Measurements from ENCODE around the gene ENO1.
"Not testable (repeated sequence)": the region's sequence is repeated elsewhere in the genome, so short reads cannot be mapped to it uniquely, and the experiment has no call there.

ENO1 gene

DNA sequence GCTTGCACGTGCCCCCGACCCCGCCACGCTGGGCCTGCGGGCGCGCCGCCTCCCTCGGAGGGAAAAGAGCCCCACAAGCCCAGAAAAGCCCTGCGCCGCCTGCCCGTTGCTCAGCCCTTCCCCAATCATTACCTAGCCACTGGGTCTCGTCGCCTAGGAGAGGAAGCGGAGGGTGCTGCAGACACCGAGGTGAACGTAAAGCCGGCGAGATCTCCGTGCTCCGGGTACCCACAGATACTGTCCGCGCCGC lies at the start of gene ENO1:
Gene ENO1 (minus strand): TSS at position 239 of the 250 bp plus-strand sequence. CDS start 3,778 bp downstream, outside the sequence.
- DNase-seq (ENCODE audit: low read depth) = no peak

DNA sequence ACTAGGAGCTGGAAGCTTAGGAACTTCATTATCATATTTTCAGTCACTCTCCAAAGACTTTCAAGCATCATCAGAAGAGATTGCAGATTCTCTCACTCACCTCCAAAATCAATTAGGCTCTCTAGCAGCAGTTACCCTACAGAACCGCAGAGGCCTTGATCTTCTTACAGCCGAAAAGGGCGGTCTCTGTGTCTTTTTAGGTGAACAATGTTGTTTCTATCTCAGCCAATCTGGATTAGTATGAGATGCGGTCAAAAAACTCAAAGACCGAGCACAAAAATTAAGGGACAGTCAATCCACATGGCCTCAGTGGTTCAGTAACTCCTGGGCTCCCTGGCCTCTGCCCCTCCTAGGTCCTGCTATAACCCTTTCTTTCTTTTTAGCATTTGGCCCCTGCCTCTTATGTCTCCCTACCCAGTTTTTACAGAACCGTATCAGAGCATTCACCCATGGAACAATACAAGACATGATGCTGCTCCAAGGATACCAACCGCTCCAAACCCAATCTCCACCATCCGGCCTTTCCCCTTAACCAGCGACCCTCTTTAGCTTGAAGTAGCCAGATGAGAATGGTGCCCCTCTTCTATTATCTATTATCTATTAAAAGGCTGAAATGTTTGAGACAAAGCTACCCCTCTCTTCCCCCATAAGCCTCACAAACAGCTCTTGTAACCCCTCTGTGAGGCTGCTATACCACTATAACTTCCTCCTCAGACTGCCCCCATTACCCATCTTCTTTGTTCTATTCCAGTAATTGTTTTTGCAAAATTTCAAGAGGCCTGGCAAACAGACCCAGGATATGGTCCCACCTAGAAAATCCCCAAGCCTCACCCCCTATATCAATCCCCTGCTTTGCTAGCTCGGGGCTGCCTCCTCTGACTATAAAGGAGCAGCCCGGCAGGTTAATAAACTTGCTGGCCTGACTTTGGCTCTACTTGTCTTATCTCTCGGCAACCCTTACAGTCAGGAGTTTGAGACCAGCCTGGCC lies 48.5 kb upstream of the ENO1 start:
- DNase-seq (ENCODE audit: low read depth) = no peak

DNA sequence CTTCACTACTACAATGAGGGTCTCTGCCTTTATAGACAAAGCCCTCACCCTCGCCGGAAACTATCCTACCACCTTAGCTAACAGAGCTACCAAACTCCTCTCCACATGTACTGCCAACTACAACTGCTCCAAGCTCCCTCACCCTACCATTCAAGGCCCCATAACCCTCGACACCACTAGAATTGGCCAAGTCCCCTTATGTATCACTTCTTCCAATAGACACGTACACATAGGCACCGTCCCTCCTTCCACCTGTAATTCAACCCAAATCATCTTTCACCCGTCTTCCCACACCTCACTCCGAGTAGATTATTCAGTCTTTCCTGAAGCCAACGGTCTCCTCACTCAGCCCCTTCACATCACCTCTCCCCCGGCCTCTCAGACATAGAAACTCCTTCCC lies 47.5 kb upstream of the ENO1 start:
- no peak for DNase-seq (ENCODE audit: low read depth)

DNA sequence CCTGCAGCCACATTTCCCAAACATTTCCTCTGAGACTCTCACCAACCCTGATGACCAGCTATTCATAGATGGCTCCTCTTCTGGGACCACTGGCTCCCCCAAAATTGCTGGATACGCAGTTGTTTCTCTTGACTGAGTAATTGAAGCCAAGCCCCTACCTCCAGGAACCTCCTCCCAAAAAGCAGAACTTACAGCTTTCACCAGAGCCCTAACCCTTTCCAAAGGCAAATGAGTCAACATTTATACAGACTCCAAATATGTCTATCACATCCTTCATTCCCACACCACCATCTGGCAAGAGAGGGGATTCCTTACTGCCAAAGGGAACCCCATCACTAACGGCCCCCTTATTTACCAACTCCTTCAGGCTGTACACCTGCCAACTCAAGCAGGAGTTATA lies 46.9 kb upstream of the ENO1 start:
- no peak for DNase-seq (ENCODE audit: low read depth)

DNA sequence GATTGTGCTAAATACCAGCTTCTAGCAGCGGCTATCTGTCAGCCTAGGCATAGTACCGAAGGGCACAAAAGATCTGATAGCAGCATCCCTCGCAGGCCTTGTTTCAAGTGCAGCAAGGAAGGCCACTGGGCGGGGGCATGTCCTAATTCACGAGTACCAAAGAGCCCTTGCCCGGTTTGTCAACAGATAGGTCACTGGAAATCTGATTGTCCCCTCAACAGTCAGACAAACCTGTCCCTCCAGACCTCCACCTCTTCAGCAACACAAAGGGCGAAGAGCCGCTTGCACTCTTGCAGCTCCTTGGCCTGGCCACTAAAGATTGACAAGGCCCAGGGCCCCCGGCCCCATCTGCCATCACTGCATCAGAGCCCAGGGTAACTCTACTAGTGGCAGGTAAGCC lies 44.5 kb upstream of the ENO1 start:
- no peak for DNase-seq (ENCODE audit: low read depth)

DNA sequence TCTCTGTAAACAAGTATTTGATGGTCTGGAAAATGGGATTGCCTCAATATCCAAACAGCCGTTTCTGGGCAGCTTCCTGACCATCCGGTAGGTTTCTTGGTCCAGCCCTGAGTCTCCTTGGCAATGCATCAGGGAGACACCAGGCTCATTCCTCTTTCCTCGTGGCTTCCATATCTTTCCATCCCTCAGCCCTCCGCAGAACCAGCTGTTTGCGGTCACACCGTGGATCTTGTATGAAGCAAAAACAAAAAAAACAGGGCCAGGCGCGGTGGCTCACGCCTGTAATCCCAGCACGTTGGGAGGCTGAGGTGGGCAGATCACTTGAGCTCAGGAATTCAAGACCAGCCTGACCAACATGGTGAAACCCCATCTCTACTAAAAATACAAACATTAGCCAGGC lies 39.0 kb upstream of the ENO1 start:
- peak; percentile 24 for DNase-seq (ENCODE audit: low read depth)

DNA sequence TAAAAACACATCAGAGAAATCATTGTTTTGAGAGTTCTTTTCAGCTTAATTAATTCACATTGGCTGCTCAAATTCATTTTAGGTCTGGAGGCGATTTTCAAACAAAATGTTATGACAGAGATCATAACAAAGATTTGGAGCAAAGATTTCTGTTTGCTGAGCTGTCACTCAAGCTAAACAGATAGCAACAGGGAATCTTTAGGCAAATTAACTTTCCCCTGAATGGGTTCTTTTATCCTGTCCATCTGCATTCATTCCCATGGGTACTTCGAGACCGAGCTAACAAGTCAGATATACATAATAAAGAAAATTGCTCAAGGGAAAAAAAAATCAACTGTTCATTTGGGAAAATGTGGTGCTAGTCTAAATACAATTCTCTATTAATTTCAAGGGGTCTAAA lies 37.0 kb upstream of the ENO1 start:
- no peak for DNase-seq (ENCODE audit: low read depth)

DNA sequence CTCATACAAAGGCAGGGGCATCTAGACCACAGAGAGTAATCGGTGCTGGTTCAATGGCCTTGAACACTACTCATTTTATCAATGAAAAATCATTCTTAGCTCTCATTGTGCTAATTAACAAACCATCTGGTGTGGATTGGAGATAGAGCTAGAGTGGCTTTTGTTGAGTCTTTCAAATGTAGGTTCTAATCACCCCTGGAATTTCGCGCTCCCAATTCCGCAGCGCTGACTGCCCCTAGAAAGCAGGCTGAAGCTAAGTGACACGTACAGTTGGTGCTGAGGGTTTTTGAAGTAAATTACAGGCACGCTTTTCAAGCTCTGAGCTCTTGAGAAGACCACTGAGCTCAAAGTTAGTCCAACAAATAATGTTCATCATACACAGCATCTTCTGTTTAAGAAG lies 36.0 kb upstream of the ENO1 start:
- DNase-seq (ENCODE audit: low read depth) = no peak

DNA sequence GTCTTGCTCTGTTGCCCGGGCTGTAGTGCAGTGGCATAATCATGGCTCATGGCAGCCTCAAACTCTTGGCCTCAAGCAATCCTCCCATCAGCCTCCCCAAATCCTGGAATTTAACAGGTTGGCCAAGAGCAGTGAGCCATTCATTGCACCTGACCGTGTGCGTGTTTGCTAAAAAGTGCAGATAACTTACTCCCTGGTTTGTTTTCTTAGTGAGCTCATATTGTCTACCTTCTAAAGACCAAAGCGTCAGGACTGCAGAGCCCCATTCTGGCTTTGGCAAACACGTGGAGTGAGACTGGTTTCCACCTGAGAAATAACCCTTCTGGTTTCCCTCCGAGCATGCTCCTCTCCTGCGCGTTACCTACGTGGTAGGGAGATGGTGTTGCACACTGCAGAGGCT lies 35.0 kb upstream of the ENO1 start:
- DNase-seq (ENCODE audit: low read depth) = no peak

DNA sequence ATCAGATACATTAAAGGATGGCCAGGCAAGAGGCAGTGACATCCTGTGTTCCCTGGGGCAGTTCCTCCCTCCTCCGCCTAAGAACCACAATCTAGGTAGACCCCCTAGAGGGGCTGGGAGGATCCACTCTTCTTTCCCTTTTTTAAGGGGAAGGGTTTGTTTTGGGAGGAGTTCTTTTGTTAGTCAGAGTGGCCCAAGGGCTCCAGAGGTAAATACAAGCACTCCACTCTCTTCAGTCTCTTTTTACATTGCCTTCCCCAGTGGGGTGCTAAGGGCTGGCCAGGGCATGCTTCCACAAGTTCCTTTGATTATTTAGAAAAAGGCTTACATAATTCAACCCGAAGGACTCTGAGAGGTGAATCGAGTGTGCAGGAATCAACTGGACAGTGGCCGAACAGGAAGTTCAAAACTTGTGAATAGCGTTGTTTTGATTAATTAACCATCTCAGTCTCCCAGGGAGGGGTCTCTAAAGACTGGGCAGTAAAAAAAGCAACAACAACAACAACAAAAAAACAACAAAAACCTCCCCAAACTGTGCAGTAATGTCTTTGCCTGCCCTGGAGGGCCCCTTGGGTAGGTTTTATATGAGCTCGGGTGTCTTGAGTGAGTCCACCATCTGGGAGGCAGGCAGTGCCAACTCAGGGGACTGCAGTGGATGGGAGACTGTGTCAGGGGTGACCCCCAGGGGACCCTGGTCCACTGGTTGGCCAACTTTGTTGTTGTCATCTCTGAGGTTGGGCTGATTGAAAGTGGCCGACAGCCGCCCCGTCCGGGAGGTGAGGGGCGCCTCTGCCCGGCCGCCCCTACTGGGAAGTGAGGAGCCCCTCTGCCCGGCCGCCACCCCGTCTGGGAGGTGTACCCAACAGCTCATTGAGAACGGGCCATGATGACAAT lies 33.2 kb upstream of the ENO1 start:
- no peak for DNase-seq (ENCODE audit: low read depth)

DNA sequence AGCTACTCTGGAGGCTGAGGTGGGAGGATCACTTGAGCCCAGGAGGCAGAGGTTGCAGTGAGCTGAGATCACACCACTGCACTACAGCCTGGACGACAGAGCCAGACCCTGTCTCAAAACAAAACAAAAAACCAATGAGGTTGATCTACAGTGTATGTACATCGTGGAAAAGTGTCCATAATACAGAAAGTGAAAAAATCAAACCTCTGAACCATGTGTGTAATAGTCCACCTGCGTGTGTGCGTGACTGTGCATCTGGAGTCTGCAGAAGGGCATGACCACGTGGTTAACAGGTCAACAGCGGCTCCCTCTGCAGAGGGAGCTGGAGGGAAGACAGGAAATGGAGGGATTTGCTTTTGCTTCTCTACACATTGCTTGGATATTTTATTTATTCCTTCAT lies 32.4 kb upstream of the ENO1 start:
- DNase-seq (ENCODE audit: low read depth) = no peak

DNA sequence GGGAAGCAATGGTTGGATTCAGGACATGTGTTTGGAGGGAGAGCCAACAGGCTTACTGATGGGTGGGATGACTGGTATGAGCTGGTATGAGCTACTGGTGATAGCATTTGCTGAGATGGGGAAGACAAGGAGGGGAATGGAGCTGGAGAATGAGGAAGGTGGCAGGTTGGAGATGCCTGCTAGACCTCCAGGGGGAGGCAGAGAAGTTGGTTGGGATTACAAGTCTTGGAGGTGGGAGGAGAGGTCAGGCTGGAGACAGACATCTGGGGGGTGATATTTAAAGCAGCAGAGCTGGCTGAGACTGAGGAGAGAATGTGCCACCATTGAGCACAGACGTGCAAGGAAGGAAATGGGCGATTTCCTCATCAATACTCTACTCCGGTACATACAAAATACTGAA lies 31.8 kb upstream of the ENO1 start:
- DNase-seq (ENCODE audit: low read depth) = no peak

DNA sequence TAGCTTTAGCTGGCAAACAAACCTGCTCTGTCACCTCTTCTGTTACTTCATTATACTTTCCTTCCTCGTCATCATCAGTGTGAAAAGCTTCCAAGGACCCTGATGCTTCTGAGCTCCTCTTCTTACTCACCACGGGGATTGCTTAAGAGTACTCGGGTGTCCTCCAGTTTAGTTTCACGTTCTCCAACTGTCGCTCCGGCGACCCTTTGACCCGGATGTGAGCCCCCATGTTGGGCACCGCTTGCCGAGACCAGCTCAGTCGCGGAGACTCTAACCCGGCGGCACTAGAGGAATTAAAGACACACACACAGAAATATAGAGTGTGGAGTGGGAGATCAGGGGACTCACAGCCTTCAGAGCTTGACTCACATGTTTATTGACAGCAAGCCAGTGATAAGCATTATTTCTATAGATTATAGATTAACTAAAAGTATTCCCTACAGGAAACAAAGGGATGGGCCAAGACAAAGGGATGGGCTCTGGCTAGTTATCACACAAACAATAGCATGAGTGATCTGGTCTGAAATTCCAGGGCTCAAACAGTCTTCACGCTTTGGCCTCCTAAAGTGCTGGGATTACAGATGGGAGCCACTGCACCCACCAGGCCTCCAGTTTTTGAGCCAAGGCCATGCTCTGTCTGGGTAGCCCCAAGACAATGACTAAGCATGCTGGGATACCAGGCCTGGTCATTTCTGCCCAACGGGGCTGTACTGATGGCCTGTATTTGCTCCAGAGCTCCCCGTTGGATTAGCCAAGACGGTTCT lies 30.1 kb upstream of the ENO1 start:
- DNase-seq (ENCODE audit: low read depth) = no peak

DNA sequence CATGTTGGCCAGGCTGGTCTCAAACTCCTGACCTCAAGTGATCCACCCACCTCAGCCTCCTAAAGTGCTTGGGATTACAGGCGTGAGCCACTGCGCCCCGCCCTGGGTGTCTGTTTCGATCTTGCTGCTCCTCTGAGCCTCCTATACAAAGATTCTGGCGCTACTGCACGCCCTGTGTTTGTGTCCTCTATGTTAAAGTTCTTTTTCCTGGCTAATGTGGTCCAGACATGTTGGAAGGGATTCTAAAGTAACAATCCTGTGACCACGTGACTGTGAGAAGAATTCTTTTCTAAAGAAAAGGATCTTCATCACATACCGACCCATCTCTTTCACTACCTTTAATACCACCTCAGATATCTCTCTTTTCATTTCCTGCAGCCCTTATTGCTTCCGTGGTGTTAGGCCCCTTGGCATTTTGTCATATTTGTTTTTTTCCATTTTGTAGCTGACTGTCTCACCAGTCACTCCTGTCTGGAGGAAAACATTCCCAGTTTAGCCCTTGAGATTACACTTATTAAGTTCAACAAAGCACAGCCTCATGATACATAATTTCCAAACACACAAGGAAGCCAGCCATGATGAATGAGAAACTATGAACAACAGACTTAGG lies 27.2 kb upstream of the ENO1 start:
- DNase-seq (ENCODE audit: low read depth) = peak; percentile 65

DNA sequence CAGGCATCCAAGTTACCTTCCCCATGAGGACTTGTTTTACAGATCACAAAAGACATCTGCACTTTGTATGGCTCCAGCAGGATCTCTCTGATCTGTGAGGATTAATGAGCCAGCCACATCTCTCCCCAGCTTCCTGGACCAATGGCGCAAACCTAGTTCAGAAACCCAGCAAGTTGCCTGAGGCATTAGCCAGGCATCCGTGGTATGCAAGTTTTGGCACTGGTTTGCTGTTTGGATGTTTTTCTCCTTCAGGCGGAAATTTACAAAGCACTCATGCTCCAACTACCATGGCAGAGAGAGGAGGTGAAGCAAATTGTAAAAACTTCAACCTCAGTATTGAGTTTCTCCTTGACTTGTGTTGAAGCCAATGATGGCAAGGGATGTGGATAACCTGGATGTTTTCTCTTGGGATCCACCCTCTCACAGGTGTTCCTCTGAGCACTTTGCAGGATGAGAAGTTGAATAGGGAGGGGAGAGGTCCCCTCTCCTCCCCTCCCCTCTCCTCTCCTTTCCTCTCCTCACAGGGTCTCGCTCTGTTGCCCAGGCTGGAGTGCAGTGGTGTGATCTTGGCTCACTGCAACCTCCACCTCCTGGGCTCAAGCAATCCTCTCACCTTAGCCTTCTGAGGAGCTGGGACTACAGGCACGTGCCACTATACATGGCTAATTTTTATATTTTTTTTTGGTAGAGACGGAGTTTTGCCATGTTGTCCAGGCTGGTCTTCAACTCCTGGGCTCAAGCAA lies 25.6 kb upstream of the ENO1 start:
- peak; percentile 96 for DNase-seq (ENCODE audit: low read depth)

DNA sequence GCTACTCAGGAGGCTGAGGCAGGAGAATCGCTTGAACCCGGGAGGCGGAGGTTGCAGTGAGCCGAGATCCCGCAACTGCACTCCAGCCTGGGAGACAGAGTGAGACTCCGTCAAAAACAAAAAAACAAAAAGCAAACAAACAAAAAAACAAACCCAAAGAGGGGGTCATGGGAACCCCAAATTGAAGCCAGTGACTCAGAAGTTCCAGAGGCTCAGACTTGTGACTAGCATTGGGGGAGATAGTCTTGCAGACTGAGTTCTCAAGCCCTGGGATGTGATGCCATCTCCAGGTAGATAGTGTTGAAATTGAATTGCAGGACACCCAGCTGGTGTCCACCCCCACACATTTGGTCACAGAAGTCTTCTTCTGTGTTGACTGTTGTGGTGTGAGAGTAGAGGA lies 24.9 kb upstream of the ENO1 start:
- no peak for DNase-seq (ENCODE audit: low read depth)

DNA sequence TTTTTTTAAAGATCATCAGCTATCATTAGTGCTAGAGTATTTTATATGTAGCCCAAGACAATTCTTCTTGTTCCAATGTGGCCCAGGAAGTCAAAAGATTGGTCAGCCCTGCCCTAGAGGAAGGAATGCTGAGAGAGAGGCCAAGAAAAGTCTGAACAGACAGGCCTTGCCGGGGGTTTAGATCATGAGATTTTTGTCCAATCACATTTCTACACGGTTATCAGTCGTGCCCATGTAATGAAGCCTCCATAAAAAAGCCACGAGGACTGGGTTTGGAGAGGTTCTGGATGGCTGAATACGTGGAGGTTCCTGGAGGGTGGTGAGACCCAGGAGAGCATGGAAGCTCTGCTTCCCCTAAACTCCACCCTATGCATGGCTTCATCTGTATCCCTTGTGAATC lies 24.3 kb upstream of the ENO1 start:
- peak; percentile 36 for DNase-seq (ENCODE audit: low read depth)

DNA sequence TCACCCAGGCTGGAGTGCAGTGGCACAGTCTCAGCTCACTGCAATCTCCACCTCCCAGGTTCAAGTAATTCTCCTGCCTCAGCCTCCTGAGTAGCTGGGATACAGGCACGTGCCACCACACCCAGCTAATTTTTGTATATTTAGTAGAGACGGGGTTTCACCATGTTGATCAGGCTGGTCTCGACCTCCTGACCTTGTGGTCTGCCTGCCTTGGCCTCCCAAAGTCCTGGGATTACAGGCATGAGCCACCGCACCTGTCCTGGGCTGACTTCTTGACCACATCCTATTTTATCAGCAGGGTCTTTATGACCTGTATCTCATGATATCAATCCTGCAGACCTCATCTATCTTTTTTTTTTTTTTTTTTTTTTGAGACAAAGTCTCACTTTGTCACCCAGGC lies 22.2 kb upstream of the ENO1 start:
- DNase-seq (ENCODE audit: low read depth) = not testable (repeated sequence)

DNA sequence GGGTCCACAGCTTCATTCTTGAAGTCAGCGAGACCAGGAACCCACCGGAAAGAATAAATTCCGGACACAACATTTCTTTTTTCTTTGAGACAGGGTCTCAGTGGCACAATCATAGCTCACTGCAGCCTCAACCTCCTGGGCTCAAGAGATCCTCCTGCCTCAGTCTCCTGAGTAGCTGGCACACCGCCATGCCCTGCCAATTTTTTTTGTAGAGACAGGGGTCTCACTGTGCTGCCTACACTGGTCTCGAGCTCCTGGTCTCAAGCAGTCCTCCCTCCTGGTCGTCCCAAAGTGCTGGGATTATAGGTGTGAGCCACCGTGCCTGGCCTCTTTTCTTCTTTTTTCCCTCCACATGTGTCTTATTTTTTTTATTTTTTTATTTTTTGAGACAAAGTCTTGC lies 20.6 kb upstream of the ENO1 start:
- DNase-seq (ENCODE audit: low read depth) = no peak

DNA sequence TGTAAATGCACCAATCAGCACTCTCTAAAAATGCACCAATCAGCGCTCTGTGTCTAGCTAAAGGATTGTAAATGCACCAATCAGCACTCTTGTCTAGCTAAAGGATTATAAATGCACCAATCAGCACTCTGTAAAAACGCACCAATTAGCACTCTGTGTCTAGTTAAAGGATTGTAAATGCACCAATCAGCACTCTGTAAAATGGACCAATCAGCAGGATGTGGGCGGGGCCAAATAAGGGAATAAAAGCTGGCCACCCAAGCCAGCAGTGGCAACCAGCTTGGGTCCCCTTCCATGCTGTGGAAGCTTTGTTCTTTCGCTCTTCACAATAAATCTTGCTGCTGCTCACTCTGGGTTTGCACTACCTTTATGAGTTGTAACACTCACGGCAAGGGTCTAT lies 19.9 kb upstream of the ENO1 start:
- not testable (repeated sequence) for DNase-seq (ENCODE audit: low read depth)

DNA sequence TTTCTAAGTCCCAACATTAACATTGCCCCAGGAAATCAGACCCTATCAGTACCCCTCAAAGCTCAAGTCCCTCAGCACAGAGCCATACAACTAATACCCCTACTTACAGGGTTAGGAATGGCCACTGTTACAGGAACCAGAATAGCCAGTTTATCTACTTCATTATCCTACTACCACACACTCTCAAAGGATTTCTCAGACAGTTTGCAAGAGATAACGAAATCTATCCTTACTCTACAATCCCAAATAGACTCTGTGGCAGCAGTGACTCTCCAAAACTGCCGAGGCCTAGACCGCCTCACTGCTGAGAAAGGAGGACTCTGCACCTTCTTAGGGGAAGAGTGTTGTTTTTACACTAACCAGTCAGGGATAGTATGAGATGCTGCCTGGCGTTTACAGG lies 19.0 kb upstream of the ENO1 start:
- DNase-seq (ENCODE audit: low read depth) = not testable (repeated sequence)

Measured in fibroblast of gingiva (primary cell).